Activated CD8-positive, alpha-beta memory T cell treated with anti-CD3 and anti-CD28 coated beads for 48 hours (primary cell): ENCODE measurements around the gene CSMD2.

Experiments
- DNase-seq, 3 experiments: peaks; one replicate each; pipeline ENCODE4 v3.0.0-alpha.2; 2020; ENCODE audit warnings: low read depth in 2 of 3, low spot score in 2 of 3

CSMD2 gene

GRCh38 chr1:33573661-33574060 is 591.4 kb downstream of the CSMD2 start:
- DNase-seq: no peak

GRCh38 chr1:33572387-33572786 is 592.6 kb downstream of the CSMD2 start:
- DNase-seq: no peak

- DNase-seq: no peak
Observed at GRCh38 chr1:33569331-33569730, 595.7 kb downstream of the CSMD2 start.

GRCh38 chr1:33563699-33564098 is 601.3 kb downstream of the CSMD2 start:
- no peak for DNase-seq

- DNase-seq: no peak
Observed at GRCh38 chr1:33562563-33562962, 602.5 kb downstream of the CSMD2 start.

GRCh38 chr1:33561576-33561975 is 603.5 kb downstream of the CSMD2 start:
- no peak for DNase-seq

- DNase-seq: no peak
Observed at GRCh38 chr1:33560680-33561079, 604.4 kb downstream of the CSMD2 start.

- DNase-seq: no peak
Observed at GRCh38 chr1:33548721-33549120, 616.3 kb downstream of the CSMD2 start.

GRCh38 chr1:33548319-33548718 is 616.7 kb downstream of the CSMD2 start:
- no peak for DNase-seq

GRCh38 chr1:33547576-33547975 is 617.5 kb downstream of the CSMD2 start:
- no peak for DNase-seq

- no peak for DNase-seq
Observed at GRCh38 chr1:33541966-33542365, 623.1 kb downstream of the CSMD2 start.

- no peak for DNase-seq
Observed at GRCh38 chr1:33537885-33538284, 627.1 kb downstream of the CSMD2 start.

GRCh38 chr1:33535334-33535733 is 629.7 kb downstream of the CSMD2 start:
- no peak for DNase-seq

GRCh38 chr1:33532936-33533335 is 632.1 kb downstream of the CSMD2 start:
- no peak for DNase-seq

- no peak for DNase-seq
Observed at GRCh38 chr1:33532250-33532649, 632.8 kb downstream of the CSMD2 start.

- no peak for DNase-seq
Observed at GRCh38 chr1:33529957-33530356, 635.1 kb downstream of the CSMD2 start.

- DNase-seq: no peak
Observed at GRCh38 chr1:33527934-33528333, 637.1 kb downstream of the CSMD2 start.

GRCh38 chr1:33524586-33524985 is 640.4 kb downstream of the CSMD2 start:
- DNase-seq: no peak

- DNase-seq: no peak
Observed at GRCh38 chr1:33519240-33519884, 645.7 kb downstream of the CSMD2 start.

GRCh38 chr1:33517596-33518250 is 647.3 kb downstream of the CSMD2 start:
- DNase-seq: no peak

- DNase-seq: no peak
Observed at GRCh38 chr1:33516891-33517567, 648.0 kb downstream of the CSMD2 start.

- DNase-seq: no peak
Observed at GRCh38 chr1:33516428-33516827, 648.6 kb downstream of the CSMD2 start.
